22Rv1 (cell line): ENCODE results near the gene IFT81.

Experiments
- ZFX ChIP-seq: fragments of 450-650 bp; IDR thresholded peaks from 2 replicates; pipeline ENCODE4 v1.6.1; 2017; ENCODE audit warnings: antibody characterized with exemption, borderline replicate concordance
- TF ChIP-seq, protein P1 (sequence below): fragments of 450-650 bp; IDR thresholded peaks from 2 replicates; pipeline ENCODE4 v1.5.1; 2017; ENCODE audit warnings: mild to moderate bottlenecking

- TF ChIP-seq, protein P1, sequence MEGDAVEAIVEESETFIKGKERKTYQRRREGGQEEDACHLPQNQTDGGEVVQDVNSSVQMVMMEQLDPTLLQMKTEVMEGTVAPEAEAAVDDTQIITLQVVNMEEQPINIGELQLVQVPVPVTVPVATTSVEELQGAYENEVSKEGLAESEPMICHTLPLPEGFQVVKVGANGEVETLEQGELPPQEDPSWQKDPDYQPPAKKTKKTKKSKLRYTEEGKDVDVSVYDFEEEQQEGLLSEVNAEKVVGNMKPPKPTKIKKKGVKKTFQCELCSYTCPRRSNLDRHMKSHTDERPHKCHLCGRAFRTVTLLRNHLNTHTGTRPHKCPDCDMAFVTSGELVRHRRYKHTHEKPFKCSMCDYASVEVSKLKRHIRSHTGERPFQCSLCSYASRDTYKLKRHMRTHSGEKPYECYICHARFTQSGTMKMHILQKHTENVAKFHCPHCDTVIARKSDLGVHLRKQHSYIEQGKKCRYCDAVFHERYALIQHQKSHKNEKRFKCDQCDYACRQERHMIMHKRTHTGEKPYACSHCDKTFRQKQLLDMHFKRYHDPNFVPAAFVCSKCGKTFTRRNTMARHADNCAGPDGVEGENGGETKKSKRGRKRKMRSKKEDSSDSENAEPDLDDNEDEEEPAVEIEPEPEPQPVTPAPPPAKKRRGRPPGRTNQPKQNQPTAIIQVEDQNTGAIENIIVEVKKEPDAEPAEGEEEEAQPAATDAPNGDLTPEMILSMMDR: no peak
- TF ChIP-seq ZFX: no peak
Observed at GRCh38 chr12:110243227-110243626, 119.1 kb downstream of the IFT81 start.
